ENCODE data around the gene CPLANE1.
A peak's percentile ranks its signal among the peaks of the same experiment; 100 is the strongest.
"Not testable (repeated sequence)": the region's sequence is repeated elsewhere in the genome, so short reads cannot be mapped to it uniquely, and the experiment has no call there.

The CPLANE1 gene

DNA sequence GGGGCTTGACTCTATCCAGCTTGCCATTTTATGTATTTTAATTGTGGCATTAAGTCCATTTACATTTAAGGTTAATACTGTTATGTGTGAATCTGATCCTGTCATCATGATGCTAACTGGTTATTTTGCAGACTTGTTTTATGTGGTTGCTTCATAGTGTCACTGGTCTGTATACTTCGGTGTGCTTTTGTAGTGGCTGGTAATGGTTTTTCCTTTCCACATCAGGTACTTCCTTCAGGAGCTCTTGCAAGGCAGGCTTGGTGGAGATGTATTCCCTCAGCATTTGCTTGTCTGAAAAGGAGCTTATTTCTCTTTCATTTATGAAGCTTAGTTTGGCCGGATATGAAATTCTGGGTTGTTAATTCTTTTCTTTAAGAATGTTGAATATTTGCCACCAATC lies 145.9 kb downstream of the CPLANE1 start:
- H3K18ac ChIP-seq (ENCODE audit: low read depth in 1 of 2, low read length in 2 of 2) = no peak overlapping the region

DNA sequence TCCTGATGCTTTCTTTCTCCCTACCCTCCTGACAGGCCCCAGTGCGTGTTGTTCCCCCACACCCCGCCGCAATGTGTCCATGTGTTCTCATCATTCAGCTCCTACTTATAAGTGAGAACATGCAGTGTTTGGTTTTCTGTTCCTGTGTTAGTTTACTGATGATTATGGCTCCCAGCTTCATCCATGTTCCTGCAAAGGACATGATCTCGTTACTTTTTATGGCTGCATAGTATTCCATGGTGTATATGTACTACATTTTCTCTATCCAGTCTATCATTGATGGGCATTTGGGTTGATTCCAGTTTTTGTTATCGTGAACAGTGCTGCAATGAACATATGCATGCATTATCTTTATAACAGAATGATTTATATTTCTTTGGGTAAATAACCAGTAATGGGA lies 149.9 kb downstream of the CPLANE1 start:
- H3K18ac ChIP-seq (ENCODE audit: low read depth in 1 of 2, low read length in 2 of 2); H2BK120ac ChIP-seq (ENCODE audit: low read depth, low read length); H3K4me3 ChIP-seq (ENCODE audit: insufficient read depth in 1 of 2, low read depth in 1 of 2, low read length in 2 of 2); DNase-seq; H2BK15ac ChIP-seq (ENCODE audit: low read depth, poor library complexity, severe bottlenecking); H3K14ac ChIP-seq (ENCODE audit: low read length in 2 of 2); H3K9ac ChIP-seq (ENCODE audit: low read length); H2BK5ac ChIP-seq (ENCODE audit: low read depth, low read length, poor library complexity, severe bottlenecking); H2AFZ ChIP-seq (ENCODE audit: low read depth, low read length); H4K8ac ChIP-seq (ENCODE audit: low read length); H2AK5ac ChIP-seq (ENCODE audit: low read length, severe bottlenecking); H4K91ac ChIP-seq (ENCODE audit: low read length); H3K23ac ChIP-seq (ENCODE audit: low read length in 2 of 2); H3K27ac ChIP-seq (ENCODE audit: low read length, poor library complexity, severe bottlenecking); H3K27me3 ChIP-seq (ENCODE audit: control insufficient read depth in 1 of 2, insufficient read depth in 1 of 2, low read length in 2 of 2); H2BK12ac ChIP-seq (ENCODE audit: low read length in 2 of 2); H3K4me1 ChIP-seq (ENCODE audit: control insufficient read depth, insufficient read depth, low read depth, low read length); H3K79me1 ChIP-seq (replicated peaks; ENCODE audit: low read length, poor library complexity, severe bottlenecking); H3K4me2 ChIP-seq (ENCODE audit: low read length, poor library complexity, severe bottlenecking); H3K4ac ChIP-seq (ENCODE audit: low read depth in 1 of 2, low read length in 2 of 2): not testable (repeated sequence)
- Histone ChIP-seq H3K36me3 (ENCODE audit: control insufficient read depth in 1 of 2, insufficient read depth in 2 of 2, low read depth in 1 of 2, low read length in 2 of 2) (peaks cover 5 to 19% of the 10 kb centered on the region in 2 experiments), H3K9me3 (ENCODE audit: control insufficient read depth, low read length) (peaks cover 17% of the 10 kb centered on the region)
- no CpG with 5 or more reads among the region's 5 CpGs for WGBS

More for the DNA sequence above, 145.9 kb downstream of the CPLANE1 start:
- H3K4ac ChIP-seq (ENCODE audit: low read depth in 1 of 2, low read length in 2 of 2) = no peak overlapping the region
- no peak overlapping the region for H2BK15ac ChIP-seq (ENCODE audit: low read depth, poor library complexity, severe bottlenecking)
- no peak overlapping the region for H3K4me3 ChIP-seq (ENCODE audit: insufficient read depth in 1 of 2, low read depth in 1 of 2, low read length in 2 of 2)
- no peak overlapping the region for H2AFZ ChIP-seq (ENCODE audit: low read depth, low read length)
- WGBS = 100% methylated on average over 2 of the region's 2 CpGs
- no peak overlapping the region for H3K23ac ChIP-seq (ENCODE audit: low read length in 2 of 2)
- no peak overlapping the region for H2BK120ac ChIP-seq (ENCODE audit: low read depth, low read length)
- peaks cover 2% of the 10 kb centered on the region for H3K4me1 ChIP-seq (ENCODE audit: control insufficient read depth, insufficient read depth, low read depth, low read length)
- peaks cover 5% of the 10 kb centered on the region for H3K79me1 ChIP-seq (replicated peaks; ENCODE audit: low read length, poor library complexity, severe bottlenecking)
- H3K14ac ChIP-seq (ENCODE audit: low read length in 2 of 2) = no peak overlapping the region
- H2BK5ac ChIP-seq (ENCODE audit: low read depth, low read length, poor library complexity, severe bottlenecking) = no peak overlapping the region
- no peaks in the 10 kb centered on the region for H3K27me3 ChIP-seq (ENCODE audit: control insufficient read depth in 1 of 2, insufficient read depth in 1 of 2, low read length in 2 of 2)
- no peak for DNase-seq
- no peak overlapping the region for H3K9ac ChIP-seq (ENCODE audit: low read length)
- no peak overlapping the region for H2BK12ac ChIP-seq (ENCODE audit: low read length in 2 of 2)
- no peak overlapping the region for H2AK5ac ChIP-seq (ENCODE audit: low read length, severe bottlenecking)
- H3K36me3 ChIP-seq (ENCODE audit: control insufficient read depth in 1 of 2, insufficient read depth in 2 of 2, low read depth in 1 of 2, low read length in 2 of 2) = peaks cover 18 to 55% of the 10 kb centered on the region in 2 experiments
- no peak overlapping the region for H3K4me2 ChIP-seq (ENCODE audit: low read length, poor library complexity, severe bottlenecking)
- H3K9me3 ChIP-seq (ENCODE audit: control insufficient read depth, low read length) = peaks cover 10% of the 10 kb centered on the region
- H4K91ac ChIP-seq (ENCODE audit: low read length) = no peak overlapping the region
- H4K8ac ChIP-seq (ENCODE audit: low read length) = no peak overlapping the region
- H3K27ac ChIP-seq (ENCODE audit: low read length, poor library complexity, severe bottlenecking) = no peak overlapping the region

DNA sequence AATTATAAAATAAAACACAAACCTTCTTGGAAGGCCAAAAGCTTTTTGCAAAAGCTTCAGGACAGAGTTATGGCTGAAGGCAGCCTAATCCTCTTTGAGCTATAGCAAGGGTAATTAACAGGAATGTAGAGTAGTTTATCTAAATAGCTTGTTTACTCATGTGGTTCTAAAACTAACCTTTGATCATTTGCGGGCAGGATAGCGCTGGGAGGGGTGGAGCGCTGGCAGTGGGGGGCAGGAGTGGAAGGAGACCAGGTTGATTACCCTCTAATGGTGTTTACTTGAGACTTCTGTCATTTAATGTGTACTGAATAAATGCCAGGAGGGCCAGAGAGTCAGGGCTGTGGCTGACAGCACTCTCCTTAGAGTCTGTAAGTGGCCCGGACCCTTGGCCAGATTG lies 155.4 kb downstream of the CPLANE1 start:
- not testable (repeated sequence) for H2BK120ac ChIP-seq (ENCODE audit: low read depth, low read length); H3K14ac ChIP-seq (ENCODE audit: low read length in 2 of 2); H2BK15ac ChIP-seq (ENCODE audit: low read depth, poor library complexity, severe bottlenecking); H3K4me2 ChIP-seq (ENCODE audit: low read length, poor library complexity, severe bottlenecking); H3K27me3 ChIP-seq (ENCODE audit: control insufficient read depth in 1 of 2, insufficient read depth in 1 of 2, low read length in 2 of 2); H3K27ac ChIP-seq (ENCODE audit: low read length, poor library complexity, severe bottlenecking); H3K23ac ChIP-seq (ENCODE audit: low read length in 2 of 2); H4K91ac ChIP-seq (ENCODE audit: low read length); DNase-seq; H4K8ac ChIP-seq (ENCODE audit: low read length); H3K4me3 ChIP-seq (ENCODE audit: insufficient read depth in 1 of 2, low read depth in 1 of 2, low read length in 2 of 2); H2AFZ ChIP-seq (ENCODE audit: low read depth, low read length); H3K9ac ChIP-seq (ENCODE audit: low read length); H3K18ac ChIP-seq (ENCODE audit: low read depth in 1 of 2, low read length in 2 of 2); H2BK5ac ChIP-seq (ENCODE audit: low read depth, low read length, poor library complexity, severe bottlenecking); H3K4me1 ChIP-seq (ENCODE audit: control insufficient read depth, insufficient read depth, low read depth, low read length); H2BK12ac ChIP-seq (ENCODE audit: low read length in 2 of 2); H3K4ac ChIP-seq (ENCODE audit: low read depth in 1 of 2, low read length in 2 of 2); H2AK5ac ChIP-seq (ENCODE audit: low read length, severe bottlenecking)
- Histone ChIP-seq H3K36me3 (ENCODE audit: control insufficient read depth in 1 of 2, insufficient read depth in 2 of 2, low read depth in 1 of 2, low read length in 2 of 2) (peaks cover 0 to 17% of the 10 kb centered on the region in 2 experiments), H3K79me1 (replicated peaks; ENCODE audit: low read length, poor library complexity, severe bottlenecking) (peaks cover 10% of the 10 kb centered on the region), H3K9me3 (ENCODE audit: control insufficient read depth, low read length) (peaks cover 12% of the 10 kb centered on the region)
- WGBS = 28% methylated on average over 4 of the region's 4 CpGs

DNA sequence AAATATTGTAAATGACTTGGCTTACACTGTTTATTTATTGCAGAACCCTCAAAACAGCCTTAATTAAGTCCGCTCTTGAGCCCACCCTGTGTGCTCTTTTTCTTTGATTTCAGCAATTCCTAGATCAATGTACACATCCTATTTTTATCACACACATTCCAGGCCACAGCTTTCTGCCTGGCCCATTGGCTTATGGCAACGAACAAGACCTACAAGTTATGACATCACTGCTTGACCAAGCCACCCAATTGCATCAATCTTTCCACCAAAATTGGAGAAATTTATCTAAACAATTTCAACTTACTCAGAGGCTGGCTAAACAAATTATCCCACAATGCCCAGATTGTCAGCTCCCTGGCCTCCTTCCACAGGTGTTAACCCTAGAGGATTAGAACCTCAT lies 158.4 kb downstream of the CPLANE1 start:
- Histone ChIP-seq H2AK5ac (ENCODE audit: low read length, severe bottlenecking) (no peak overlapping the region), H2BK15ac (ENCODE audit: low read depth, poor library complexity, severe bottlenecking) (no peak overlapping the region), H3K18ac (ENCODE audit: low read depth in 1 of 2, low read length in 2 of 2) (no peak overlapping the region), H3K4me3 (ENCODE audit: insufficient read depth in 1 of 2, low read depth in 1 of 2, low read length in 2 of 2) (no peak overlapping the region), H2BK5ac (ENCODE audit: low read depth, low read length, poor library complexity, severe bottlenecking) (peak overlapping the region; percentile 57), H3K9ac (ENCODE audit: low read length) (no peak overlapping the region), H3K4ac (ENCODE audit: low read depth in 1 of 2, low read length in 2 of 2) (no peak overlapping the region), H3K36me3 (ENCODE audit: control insufficient read depth in 1 of 2, insufficient read depth in 2 of 2, low read depth in 1 of 2, low read length in 2 of 2) (peaks cover 0 to 15% of the 10 kb centered on the region in 2 experiments), H4K91ac (ENCODE audit: low read length) (no peak overlapping the region), H3K9me3 (ENCODE audit: control insufficient read depth, low read length) (no peaks in the 10 kb centered on the region), H3K4me1 (ENCODE audit: control insufficient read depth, insufficient read depth, low read depth, low read length) (no peaks in the 10 kb centered on the region), H2AFZ (ENCODE audit: low read depth, low read length) (no peak overlapping the region), H2BK12ac (ENCODE audit: low read length in 2 of 2) (no peak overlapping the region), H3K23ac (ENCODE audit: low read length in 2 of 2) (no peak overlapping the region), H3K14ac (ENCODE audit: low read length in 2 of 2) (no peak overlapping the region), H4K8ac (ENCODE audit: low read length) (no peak overlapping the region), H2BK120ac (ENCODE audit: low read depth, low read length) (no peak overlapping the region), H3K4me2 (ENCODE audit: low read length, poor library complexity, severe bottlenecking) (no peak overlapping the region), H3K27me3 (ENCODE audit: control insufficient read depth in 1 of 2, insufficient read depth in 1 of 2, low read length in 2 of 2) (no peaks in the 10 kb centered on the region), H3K27ac (ENCODE audit: low read length, poor library complexity, severe bottlenecking) (no peak overlapping the region), H3K79me1 (replicated peaks; ENCODE audit: low read length, poor library complexity, severe bottlenecking) (peaks cover 14% of the 10 kb centered on the region)
- WGBS = 77% methylated on average over 2 of the region's 2 CpGs
- peak; percentile 53 for DNase-seq

All from mesenchymal stem cell (in vitro differentiated cells and primary cell).